ENCODE data around the gene PTPRCAP. TPM values are rescaled to one million over a fixed set of nuclear protein-coding genes. Genes with fewer than 3 reads are reported as not detected.
"Not testable (repeated sequence)": the region's sequence is repeated elsewhere in the genome, so short reads cannot be mapped to it uniquely, and the experiment has no call there.

Gene PTPRCAP
- total and polyA plus RNA-seq, 12 donors, result 0.42 to 10.1 (median 1.0) TPM; not detected in 2

DNA sequence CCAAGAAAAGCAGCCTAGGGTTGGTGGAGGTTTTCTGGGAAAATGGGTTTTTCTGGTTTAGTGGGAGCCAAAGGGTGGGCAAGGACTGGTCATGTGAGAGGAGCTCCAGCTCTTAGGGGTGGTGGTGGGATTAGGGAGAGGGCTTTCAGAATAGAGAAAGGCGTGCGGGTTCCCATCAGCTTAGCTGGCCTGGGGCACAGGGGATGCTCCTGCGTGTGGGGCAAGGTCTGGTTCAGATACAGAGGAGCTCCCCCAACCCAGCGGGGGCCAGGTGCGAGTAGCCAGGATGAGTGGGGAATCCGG lies 30.9 kb upstream of the PTPRCAP start:
- no peaks in the 10 kb centered on the region for H3K27me3 ChIP-seq
- H3K4me3 ChIP-seq, result peak overlapping the region; percentile 67 to 99 (median 84)
- DNase-seq (no peak), ATAC-seq (peak in 1 of 8 donors; percentile 3)
- TF ChIP-seq, protein P1, sequence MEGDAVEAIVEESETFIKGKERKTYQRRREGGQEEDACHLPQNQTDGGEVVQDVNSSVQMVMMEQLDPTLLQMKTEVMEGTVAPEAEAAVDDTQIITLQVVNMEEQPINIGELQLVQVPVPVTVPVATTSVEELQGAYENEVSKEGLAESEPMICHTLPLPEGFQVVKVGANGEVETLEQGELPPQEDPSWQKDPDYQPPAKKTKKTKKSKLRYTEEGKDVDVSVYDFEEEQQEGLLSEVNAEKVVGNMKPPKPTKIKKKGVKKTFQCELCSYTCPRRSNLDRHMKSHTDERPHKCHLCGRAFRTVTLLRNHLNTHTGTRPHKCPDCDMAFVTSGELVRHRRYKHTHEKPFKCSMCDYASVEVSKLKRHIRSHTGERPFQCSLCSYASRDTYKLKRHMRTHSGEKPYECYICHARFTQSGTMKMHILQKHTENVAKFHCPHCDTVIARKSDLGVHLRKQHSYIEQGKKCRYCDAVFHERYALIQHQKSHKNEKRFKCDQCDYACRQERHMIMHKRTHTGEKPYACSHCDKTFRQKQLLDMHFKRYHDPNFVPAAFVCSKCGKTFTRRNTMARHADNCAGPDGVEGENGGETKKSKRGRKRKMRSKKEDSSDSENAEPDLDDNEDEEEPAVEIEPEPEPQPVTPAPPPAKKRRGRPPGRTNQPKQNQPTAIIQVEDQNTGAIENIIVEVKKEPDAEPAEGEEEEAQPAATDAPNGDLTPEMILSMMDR (IDR thresholded peaks at IDR 0.05), result no peak
- H3K9me3 ChIP-seq, result no peaks in the 10 kb centered on the region
- peaks cover 8 to 54% (median 28%) of the 10 kb centered on the region in 9 donors for H3K4me1 ChIP-seq
- 5 to 8% methylated on average over 6 of the region's 6 CpGs for WGBS, 2 donors
- intact Hi-C loops (cut with DNase I), result loop anchor here in 8 of 10 donors (2.0 to 5.0 kb wide), 6 partner anchors 36 to 76 kb away; partner anchors contain the start of genes PPP1CA (in 6 of the 8), TBC1D10C (in 6 of the 8), PITPNM1 (in 2 of the 8) and RPS6KB2 (in 2 of the 8)
- H3K27ac ChIP-seq, result peak overlapping the region; percentile 44 to 94 (median 89)
- peaks cover 0 to 6% (median 0%) of the 10 kb centered on the region in 9 donors for H3K36me3 ChIP-seq

DNA sequence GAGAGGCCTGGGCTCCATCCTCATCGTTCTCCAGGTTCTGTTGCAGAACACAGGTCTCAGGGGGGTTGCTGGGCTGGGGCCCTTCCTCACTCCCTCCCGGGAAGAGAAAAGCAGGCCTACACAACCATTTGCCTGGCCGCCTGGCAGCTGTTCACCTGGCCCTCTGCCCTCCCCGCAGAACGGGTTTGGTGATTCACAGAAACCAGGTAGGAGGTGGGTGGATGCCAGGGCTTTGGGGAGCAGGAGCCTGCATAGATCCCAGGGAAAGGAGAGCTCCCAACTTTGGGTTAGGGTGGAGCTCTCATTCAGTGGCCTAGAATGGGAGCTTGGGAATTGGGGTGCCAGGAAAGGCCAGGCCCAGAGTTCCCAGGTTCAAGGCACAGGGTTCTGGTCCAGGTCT lies 30.6 kb upstream of the PTPRCAP start:
- H3K36me3 ChIP-seq, result peaks cover 0 to 6% (median 0%) of the 10 kb centered on the region in 9 donors
- H3K27ac ChIP-seq, result peak overlapping the region in 8 of 10 donors; percentile 85 to 94 (median 90)
- peaks cover 8 to 55% (median 30%) of the 10 kb centered on the region in 9 donors for H3K4me1 ChIP-seq
- no peak for ATAC-seq
- peak overlapping the region in 9 of 10 donors; percentile 67 to 99 (median 84) for H3K4me3 ChIP-seq
- H3K9me3 ChIP-seq, result no peaks in the 10 kb centered on the region
- WGBS, 2 donors, result 20 to 33% methylated on average over 5 of the region's 5 CpGs
- intact Hi-C loops (cut with DNase I), result loop anchor here in 8 of 10 donors (2.0 to 5.0 kb wide), 6 partner anchors 37 to 76 kb away; partner anchors contain the start of genes PPP1CA (in 6 of the 8), TBC1D10C (in 6 of the 8), PITPNM1 (in 2 of the 8) and RPS6KB2 (in 2 of the 8)
- TF ChIP-seq, protein P1 (IDR thresholded peaks at IDR 0.05), result no peak
- DNase-seq, result no peak
- no peaks in the 10 kb centered on the region for H3K27me3 ChIP-seq

DNA sequence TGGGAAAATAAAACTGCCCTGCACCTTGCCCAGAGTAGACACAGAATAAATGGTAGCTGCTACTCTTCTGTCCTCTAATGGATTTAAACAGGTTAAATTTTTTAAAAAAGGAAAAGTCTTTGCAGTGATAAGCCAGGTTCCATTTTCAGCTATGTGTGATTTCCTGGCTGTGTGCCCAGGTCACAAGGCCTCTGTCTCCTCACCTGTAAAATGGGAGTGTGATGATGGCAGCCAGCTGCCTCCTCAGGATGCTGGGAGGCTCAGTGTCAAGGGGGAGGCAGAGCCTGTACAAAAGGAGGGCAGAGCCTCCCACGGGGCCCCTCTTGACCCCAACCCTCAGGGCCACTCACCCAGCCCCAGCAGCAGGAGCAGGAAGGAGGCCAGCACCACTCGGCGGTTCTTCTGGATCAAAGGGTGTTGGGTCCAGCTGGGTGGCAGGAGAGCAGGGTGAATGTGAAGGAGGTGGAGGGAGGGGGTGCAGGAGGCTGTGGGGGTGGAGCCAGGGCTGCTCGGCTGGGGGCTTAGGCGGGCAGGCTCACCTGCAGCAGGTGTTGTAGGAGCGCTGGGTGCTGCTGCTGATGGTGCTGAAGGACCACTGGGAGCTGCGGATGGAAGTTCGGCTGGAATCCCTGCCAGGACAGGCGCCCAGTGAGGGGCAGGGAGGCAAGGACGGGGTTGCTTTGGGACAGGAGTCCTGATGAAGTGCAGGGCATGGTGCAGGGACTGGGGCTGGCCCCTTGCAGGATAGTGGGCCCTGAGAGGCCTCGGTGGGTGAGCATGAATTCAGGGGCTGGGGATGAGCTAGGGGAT lies 29.7 kb upstream of the PTPRCAP start:
- no peak for DNase-seq
- Histone ChIP-seq H3K27ac (peak overlapping the region in 2 of 10 donors; percentile 90 to 94), H3K36me3 (peaks cover 0 to 6% (median 0%) of the 10 kb centered on the region in 9 donors), H3K27me3 (no peaks in the 10 kb centered on the region), H3K4me1 (peaks cover 8 to 55% (median 30%) of the 10 kb centered on the region in 9 donors), H3K4me3 (no peak overlapping the region), H3K9me3 (no peaks in the 10 kb centered on the region)
- intact Hi-C loops (cut with DNase I), result loop anchor here in 8 of 10 donors (5.0 kb wide), 5 partner anchors 40 to 75 kb away; partner anchors contain the start of genes PPP1CA (in 6 of the 8), TBC1D10C (in 6 of the 8), RPS6KB2 (in 2 of the 8) and CDK2AP2 (in 1 of the 8)
- 77 to 78% methylated on average over 11 of the region's 11 CpGs for WGBS, 2 donors
- ATAC-seq, result no peak
- TF ChIP-seq, protein P1 (IDR thresholded peaks at IDR 0.05), result no peak

DNA sequence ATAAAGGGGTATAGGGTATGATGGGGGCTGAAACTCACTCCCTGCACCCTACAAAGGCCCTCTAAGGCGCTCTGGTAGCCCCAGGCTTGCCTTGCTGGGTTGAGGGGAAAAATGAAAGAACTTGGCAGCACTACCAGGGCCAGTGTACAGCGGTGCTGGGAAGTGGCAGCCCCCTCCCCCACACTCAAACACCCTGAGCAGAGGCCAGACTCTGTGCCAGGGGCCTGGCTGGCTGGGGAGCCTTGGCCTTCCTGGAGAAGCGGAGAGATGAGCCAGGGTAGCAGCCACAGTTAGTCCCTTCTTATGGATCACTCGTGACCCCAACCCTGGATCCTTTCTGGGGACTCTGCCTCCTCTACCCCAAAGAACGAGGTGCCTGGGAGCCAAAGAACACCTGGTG lies 28.9 kb upstream of the PTPRCAP start:
- TF ChIP-seq, protein P1 (IDR thresholded peaks at IDR 0.05), result no peak
- peaks cover 0 to 6% (median 0%) of the 10 kb centered on the region in 9 donors for H3K36me3 ChIP-seq
- no peak overlapping the region for H3K4me3 ChIP-seq
- ATAC-seq (no peak), DNase-seq (no peak)
- H3K27me3 ChIP-seq, result no peaks in the 10 kb centered on the region
- H3K9me3 ChIP-seq, result no peaks in the 10 kb centered on the region
- WGBS, 2 donors, result 72 to 81% methylated on average over 5 of the region's 5 CpGs
- intact Hi-C loops (cut with DNase I), result loop anchor here in 8 of 10 donors (5.0 kb wide), 5 partner anchors 39 to 74 kb away; partner anchors contain the start of genes PPP1CA (in 6 of the 8), TBC1D10C (in 6 of the 8), RPS6KB2 (in 2 of the 8) and CDK2AP2 (in 1 of the 8)
- peaks cover 8 to 55% (median 30%) of the 10 kb centered on the region in 9 donors for H3K4me1 ChIP-seq
- H3K27ac ChIP-seq, result peak overlapping the region in 2 of 10 donors; percentile 12 to 94

DNA sequence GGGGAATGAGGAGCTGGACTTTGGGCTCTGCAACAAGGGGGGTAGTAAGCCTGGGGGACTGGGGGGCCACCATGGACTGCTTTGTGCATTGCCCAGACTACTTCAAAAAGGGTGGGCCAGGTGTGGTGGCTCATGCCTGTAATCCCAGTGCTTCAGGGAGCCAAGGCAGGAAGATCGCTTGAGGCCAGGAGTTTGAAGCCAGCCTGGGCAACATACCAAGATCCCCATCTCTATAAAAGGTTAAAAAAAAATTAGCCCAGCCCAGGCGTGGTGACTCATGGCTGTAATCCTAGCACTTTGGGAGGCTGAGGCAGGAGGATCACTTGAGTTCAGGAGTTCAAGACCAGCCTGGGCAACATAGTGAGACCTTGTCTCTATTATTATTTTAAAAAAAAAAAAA lies 28.0 kb upstream of the PTPRCAP start:
- peak overlapping the region in 2 of 10 donors; percentile 64 for H3K4me3 ChIP-seq
- ATAC-seq, result not testable (repeated sequence)

More for the DNA sequence above, 28.0 kb upstream of the PTPRCAP start:
- Histone ChIP-seq H3K4me1 (peaks cover 8 to 55% (median 30%) of the 10 kb centered on the region in 9 donors), H3K27ac (peak overlapping the region in 8 of 10 donors; percentile 78 to 94 (median 91))
- intact Hi-C loops (cut with DNase I), result loop anchor here in 8 of 10 donors (5.0 kb wide), 5 partner anchors 38 to 73 kb away; partner anchors contain the start of genes PPP1CA (in 6 of the 8), TBC1D10C (in 6 of the 8), RPS6KB2 (in 2 of the 8) and CDK2AP2 (in 1 of the 8)
- H3K9me3 ChIP-seq, H3K36me3 ChIP-seq, DNase-seq, H3K27me3 ChIP-seq: not testable (repeated sequence)
- WGBS, 2 donors, result 65 to 66% methylated on average over 2 of the region's 2 CpGs

Data from heart right ventricle (tissue), 16 donors.